IPS-18c (cell line): ENCODE results near the gene RBM8A.
"Not testable (repeated sequence)": the region's sequence is repeated elsewhere in the genome, so short reads cannot be mapped to it uniquely, and the experiment has no call there.

Experiments
- H3K4me3 ChIP-seq: 2 replicates; pipeline ENCODE4 v1.7.0; 2013; ENCODE audit warnings: low read depth, mild to moderate bottlenecking, low read length, moderate library complexity; ENCODE audit not compliant: insufficient read depth
- H3K9me3 ChIP-seq: one replicate; pipeline ENCODE4 v1.6.1; 2013; ENCODE audit warnings: mild to moderate bottlenecking, low read length, moderate library complexity; ENCODE audit not compliant: control insufficient read depth, insufficient read depth

Gene RBM8A

DNA sequence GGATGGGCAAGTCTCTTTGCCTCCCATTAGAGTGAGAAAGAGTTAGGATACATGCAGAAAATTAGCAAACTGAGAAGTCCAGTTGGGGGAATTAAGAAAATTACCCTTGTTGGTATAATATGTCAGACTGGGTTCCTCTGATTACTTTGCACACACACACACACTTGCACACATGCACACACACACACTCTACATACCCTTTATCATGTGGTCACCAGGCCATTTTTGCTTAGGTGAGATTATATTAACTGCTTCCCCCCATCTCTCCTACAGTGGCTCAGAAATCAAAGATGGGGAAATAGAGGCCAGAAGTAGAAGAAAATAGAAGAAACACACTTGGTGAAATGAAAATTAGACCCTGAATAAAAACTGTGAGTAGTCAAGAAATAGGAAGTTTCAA is 31.4 kb upstream of the RBM8A start:
- Histone ChIP-seq H3K4me3 (no peak overlapping the region), H3K9me3 (no peaks in the 10 kb centered on the region)

DNA sequence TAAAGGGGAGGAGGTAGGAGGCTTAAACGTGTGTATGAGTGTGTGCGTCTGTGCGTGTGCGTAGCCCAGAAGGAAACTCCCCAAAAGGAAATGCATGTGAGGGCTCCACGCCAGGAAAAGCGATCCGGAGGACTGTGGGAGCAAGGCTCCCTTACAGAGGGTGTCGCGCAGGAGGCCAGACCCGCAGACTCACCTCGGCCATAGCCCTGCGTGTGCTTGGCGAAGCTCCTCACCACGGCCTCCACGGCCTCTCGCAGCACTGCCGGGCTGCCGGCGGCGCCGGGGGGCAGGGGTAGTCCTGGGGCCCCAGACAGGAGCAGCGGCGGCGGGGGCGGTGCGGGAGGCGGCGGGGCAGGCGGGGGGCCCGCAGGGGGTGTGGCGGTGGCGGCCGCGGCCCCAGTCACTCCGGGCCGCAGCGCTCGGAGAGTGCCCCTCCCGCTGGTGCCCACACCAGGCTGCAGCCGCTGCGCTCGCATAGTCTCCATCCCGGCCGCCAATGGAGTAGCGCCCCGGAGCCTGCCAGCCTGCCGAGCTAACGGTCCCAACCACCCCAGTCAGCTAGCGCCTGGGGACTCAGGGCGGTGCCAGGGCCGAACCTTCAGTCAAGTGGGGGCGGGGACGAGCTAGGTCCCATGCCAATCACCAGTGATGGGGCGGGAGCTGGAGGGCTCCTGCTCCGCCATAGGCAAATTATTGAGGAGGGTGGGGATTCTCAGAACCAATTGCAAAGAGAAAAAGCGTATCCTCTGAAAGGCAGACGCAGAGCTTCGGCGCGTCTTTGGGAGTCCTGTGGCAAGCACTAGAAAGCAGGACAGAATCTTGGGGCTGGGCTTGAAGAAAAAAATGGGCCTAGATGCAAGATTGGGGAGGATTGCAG is 30.4 kb upstream of the RBM8A start, which contains the start of gene LIX1L:
Gene LIX1L, minus strand, starts transcription at position 575 of the 877 bp plus-strand sequence. Its CDS starts 90 bp downstream, at position 485.
- H3K9me3 ChIP-seq = no peaks in the 10 kb centered on the region
- peak within 1 kb of the TSS; percentile 65 for H3K4me3 ChIP-seq

DNA sequence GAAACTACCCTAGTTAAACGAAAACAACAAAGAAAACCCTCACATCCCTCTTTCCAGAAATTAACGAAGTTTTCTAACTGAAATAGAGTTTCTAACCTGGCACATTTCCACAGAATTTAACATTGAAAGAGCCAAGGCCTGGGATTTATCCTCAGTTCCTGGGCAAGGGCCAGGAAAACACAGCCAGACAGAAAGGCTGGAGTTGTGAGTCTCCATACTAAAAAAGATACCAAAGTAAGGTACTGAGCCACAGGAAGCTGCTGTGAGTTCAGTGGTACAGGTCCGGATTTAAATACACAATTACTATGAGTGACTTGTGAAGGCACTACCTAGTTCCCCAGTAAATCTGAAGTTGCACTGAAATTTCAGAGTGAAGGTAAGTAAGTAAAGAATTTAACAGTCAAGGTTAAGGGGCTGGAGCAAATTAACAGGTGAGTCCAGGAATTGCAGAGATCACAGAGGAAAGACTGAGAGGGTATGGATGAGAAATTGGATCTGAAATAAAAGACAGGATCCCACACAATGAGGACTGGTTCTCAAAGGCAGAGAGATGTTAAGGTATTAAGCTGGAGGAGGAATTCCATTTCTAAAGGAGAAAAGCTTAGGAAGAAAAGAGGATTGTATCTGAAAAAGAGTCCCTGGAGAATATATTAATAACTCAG is 29.6 kb upstream of the RBM8A start:
- Histone ChIP-seq H3K4me3 (peak overlapping the region; percentile 65), H3K9me3 (no peaks in the 10 kb centered on the region)

DNA sequence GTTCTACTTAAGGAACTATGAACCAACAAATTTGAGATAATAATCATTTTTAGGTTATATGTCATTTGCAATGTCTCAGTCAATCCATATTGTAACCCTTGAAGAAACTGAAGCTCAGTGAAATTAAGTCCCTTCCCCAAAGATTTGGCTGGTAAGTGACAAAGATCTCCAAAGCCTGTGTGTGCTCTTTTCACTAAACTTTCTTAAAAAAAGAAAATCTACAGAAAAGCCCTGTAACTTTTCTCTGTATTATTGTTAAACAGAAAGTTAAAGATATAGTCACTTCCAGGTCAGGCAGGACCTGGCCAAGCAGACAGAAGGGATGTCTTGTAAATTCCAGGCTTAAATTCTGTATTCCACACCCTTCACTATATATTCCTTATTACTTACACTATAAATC is 29.1 kb upstream of the RBM8A start:
- no peaks in the 10 kb centered on the region for H3K9me3 ChIP-seq
- H3K4me3 ChIP-seq = no peak overlapping the region

DNA sequence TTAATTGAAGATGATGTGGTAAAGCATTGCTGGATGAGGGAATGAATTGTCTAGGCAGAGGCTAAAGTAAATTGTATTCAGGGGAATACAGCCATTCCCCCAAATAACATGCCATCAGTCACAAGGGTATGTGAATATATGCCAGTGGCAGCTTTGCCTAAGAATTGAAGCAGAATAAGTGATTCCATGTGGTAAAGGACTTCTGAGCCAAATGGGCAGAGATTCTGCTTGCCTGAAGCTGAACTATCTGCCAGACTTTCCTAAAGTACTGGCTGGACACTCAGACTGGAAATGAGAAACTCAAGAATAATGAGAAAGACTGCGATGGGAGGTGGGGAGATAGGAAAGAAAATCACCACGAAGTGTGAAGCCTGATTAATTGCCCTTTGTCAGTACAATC is 28.2 kb upstream of the RBM8A start:
- H3K9me3 ChIP-seq = no peaks in the 10 kb centered on the region
- H3K4me3 ChIP-seq = peak overlapping the region; percentile 11; the same call in 1 of the 2 replicates

DNA sequence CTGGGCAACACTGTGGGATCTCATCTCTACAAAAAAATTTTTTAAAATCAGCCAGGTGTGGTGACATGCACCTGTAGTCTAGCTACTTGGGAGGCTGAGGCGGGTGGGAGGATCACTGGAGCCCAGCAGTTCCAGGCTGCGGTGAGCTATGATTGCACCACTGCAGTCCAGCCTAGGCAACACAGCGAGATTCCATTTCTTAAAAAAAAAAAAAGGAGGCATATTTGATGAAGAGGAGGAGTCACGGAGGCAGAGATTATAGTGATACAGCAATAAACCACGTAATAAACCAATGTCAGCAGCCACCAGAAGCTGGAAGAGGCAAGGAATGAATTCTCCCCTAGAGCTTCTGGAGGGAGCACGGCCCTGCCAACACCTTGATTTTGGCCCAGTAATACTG is 26.6 kb upstream of the RBM8A start:
- H3K9me3 ChIP-seq = no peaks in the 10 kb centered on the region
- H3K4me3 ChIP-seq = no peak overlapping the region

DNA sequence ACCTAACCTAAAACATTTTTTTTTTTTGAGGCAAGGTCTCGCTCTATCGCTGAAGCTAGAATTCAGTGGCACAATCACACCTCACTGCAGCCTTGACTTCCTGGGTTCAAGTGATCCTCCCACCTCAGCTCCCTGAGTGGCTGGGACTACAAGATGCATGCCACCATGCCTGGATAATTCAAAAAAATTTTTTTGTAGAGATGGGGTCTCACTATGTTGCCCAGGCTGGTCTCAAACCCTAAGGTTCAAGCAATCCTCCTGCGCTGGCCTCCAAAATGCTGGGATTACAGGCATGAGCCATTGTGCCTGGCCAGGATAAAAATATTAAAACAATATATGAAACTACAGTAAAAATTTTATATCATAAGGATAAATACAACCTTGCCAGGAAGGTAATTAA is 25.6 kb upstream of the RBM8A start:
- no peaks in the 10 kb centered on the region for H3K9me3 ChIP-seq
- H3K4me3 ChIP-seq = no peak overlapping the region

DNA sequence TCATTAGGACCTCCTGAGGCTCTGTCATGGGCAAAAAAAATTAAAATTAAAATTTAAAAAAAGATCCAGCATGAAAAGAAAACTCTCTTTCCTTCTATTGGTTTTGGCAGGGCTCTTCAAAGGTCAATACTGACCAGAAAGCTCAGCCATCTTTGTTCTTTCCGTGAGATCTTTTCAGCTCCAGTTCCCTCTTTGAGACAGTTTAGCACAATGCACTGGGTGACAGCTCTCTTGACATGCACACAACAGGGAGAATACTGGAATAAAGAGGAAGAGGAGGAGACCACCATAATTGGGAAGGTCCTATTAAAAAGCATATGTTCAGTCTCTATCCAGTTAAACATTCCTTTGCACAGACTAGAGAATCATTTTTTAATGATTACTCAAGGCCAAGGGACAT is 24.2 kb upstream of the RBM8A start:
- Histone ChIP-seq H3K4me3 (no peak overlapping the region), H3K9me3 (no peaks in the 10 kb centered on the region)

DNA sequence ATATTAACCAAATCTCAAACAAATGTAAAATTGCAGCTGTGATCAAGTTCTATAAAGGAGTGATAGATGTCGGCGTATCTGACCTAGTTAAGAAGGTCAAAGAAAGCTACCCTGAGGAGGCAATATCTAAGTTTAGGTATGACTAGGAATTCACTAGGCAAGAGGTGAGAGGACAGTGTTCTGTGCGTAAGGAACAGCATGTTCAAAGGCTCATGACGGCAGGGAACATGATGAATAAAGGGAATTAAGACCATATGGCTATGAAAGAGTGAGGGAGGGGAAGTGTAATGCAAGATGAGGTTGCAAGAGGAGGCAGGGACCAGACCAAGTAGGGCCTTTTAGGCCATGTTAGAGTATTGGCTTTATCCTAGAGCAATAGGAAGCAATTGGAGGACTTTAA is 21.9 kb upstream of the RBM8A start:
- no peak overlapping the region for H3K4me3 ChIP-seq
- no peaks in the 10 kb centered on the region for H3K9me3 ChIP-seq

DNA sequence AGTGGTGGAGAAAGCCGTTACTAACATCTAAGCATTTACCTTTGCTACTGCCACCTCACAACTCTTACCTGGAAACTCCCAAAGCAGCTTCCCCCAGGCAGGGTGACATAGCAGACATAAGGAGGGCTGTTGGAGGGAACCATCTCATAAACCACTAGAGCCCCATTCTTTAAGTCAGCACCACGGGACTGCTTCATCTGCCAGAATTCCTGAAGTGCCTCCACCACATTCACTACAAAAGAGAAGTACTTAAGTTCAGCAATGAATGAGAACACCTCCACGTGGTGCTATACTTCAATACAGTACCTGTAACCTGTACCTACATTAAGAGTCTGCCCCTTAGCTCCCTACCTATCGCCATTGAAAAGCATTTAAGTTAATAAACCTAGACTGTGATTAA is 20.3 kb upstream of the RBM8A start:
- H3K4me3 ChIP-seq = no peak overlapping the region
- H3K9me3 ChIP-seq = no peaks in the 10 kb centered on the region

DNA sequence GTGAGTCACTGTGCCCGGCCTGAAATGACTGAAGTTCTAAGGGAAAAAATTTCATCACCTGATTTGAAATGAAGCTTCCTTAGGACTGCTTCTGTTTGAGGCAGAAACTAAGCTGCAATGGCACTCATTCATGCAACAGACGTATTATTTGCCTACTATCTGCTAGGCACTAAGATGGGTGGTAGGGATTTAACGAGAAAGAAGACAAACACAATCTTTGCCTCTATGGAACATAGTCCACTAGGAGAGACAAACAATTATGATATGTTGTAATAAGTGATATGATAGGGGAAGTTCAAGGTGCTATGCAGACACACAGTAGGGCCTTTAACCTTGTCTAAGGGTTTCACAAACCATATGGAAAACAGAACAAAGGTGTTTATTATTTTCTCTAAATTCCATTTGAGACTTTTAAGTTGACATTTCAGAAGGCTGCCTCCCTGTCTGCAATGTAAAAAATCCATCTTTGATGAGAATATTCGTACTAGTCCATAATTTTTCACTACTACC is 19.2 kb upstream of the RBM8A start:
- Histone ChIP-seq H3K4me3 (no peak overlapping the region), H3K9me3 (no peaks in the 10 kb centered on the region)

DNA sequence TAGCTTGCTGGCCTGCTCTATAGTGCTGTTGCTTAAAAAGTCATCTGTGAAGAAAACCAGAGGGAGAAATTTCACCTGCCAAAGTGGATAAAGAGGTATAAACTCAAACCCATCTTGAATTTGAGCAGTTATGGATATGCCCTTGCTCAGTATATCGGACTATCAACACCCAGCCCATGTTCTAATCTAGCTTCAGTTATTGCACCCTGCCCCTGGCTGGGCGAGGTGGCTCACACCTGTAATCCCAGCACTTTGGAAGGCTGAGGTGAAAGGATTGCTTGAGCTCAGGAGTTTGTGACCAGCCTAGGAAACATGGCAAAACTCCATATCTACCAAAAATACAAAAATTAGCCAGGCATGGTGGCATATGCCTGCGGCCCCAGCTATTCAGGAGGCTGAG is 17.2 kb upstream of the RBM8A start:
- Histone ChIP-seq H3K4me3 (no peak overlapping the region), H3K9me3 (no peaks in the 10 kb centered on the region)

DNA sequence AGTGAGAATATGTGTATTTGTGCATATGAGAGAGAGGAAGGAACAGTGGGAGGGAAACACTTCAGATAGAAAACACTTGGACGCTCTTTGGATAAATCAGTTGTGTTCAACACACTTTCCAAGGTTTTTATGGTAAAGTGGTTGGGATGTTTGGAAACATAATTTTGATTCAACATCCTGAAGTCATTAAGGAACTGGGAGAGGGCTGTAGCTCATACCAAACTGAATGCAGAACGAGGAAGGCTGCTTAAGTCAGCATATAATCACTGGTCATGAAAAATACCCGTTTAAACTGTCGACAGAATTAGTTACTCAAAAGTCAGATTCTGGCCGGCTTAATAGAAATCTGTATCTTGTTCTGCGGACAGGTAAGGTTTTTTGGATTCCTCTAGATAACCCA is 15.6 kb upstream of the RBM8A start:
- Histone ChIP-seq H3K9me3 (no peaks in the 10 kb centered on the region), H3K4me3 (no peak overlapping the region)

DNA sequence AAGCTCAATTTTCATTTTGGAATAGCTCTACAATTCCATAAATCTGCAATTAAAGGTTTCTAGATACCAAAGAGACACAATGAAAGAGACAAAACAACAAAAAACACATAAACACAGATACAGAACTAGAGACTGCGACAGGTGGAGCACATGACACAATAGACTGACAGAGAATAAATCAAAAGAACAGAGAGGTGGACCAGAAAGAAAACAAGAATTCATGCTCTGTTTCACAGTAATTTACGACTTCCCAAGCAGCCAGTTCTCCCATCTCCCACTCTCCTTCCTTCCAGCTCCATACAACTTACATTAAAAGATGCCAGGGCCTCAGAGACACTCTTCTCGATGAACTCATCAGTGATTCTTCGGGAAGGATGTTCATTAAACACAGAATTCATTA is 15.1 kb upstream of the RBM8A start:
- Histone ChIP-seq H3K4me3 (no peak overlapping the region), H3K9me3 (no peaks in the 10 kb centered on the region)

DNA sequence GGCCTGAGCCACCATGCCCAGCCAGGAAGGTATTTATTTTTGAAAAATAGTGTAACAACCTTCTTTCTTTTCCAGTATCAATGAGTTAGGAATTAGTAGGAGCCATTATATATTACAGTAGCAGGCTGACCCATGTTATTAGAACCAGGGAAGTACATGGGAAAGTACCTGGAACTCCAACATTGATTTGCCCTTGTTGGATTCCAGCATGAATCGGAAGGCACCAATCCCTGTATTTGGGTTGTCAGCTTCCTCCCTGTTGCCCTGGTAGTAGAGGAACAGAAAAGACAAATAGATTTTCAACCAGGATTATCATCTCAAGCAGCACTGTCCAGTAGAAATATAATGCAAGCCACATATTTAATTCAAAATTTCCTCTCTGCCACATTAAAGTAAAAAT is 10.2 kb upstream of the RBM8A start:
- H3K4me3 ChIP-seq = no peak overlapping the region
- no peaks in the 10 kb centered on the region for H3K9me3 ChIP-seq

DNA sequence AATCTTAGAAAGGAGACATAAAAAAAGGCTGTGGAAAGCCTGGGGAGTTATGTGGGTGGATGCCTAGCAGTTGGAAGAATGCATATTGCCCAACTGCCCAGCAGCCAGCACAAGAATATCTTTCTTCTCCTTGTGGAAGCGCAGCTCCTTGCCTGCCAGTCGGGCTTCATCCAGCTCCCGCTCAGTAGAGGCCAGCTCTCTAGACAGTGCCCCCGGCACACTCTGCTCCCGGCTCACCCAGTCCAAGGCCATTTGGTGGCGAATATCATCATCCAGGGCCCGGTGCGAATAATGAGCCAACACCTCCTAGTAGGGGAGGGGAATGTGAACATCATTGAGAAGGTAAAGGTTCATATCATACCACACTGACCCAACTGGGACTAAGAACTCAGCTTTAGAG is 9.0 kb upstream of the RBM8A start:
- H3K4me3 ChIP-seq = no peak overlapping the region
- no peaks in the 10 kb centered on the region for H3K9me3 ChIP-seq

DNA sequence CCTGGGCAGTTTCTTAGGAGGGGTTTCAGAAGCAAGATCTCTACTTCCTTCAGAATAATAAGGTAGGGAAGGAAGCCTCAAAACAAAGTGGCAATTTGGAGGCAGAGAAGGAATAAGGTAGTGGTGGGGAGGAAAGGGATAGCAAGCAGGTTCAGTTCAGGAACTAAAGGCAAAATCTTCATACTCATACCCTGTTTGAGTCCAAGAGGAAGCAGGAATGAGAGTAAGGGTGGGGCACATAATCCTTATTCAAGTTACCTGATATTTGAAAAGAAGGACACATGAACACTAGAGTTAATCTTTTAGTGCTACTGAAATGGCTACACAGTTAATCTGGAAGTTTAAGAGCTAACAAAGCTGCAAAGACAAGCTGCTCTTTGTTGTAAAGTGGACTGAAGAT is 8.4 kb upstream of the RBM8A start:
- Histone ChIP-seq H3K4me3 (no peak overlapping the region), H3K9me3 (no peaks in the 10 kb centered on the region)

DNA sequence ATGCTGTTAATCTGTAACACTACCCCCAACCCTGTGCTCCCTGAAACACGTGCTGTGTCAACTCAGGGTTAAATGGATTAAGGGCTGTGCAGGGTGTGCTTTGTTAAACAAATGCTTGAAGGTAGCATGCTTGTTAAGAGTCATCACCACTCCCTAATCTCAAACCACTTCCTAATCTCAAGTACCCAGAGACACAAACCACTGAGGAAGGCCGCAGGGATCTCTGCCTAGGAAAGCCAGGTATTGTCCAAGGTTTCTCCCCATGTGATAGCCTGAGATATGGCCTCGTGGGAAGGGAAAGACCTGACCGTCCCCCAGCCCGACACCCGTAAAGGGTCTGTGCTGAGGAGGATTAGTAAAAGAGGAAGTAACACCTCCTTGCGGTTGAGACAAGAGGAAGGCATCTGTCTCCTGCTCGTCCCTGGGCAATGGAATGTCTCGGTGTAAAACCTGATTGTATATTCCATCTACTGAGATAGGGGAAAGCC is 5.3 kb upstream of the RBM8A start:
- not testable (repeated sequence) for H3K9me3 ChIP-seq, H3K4me3 ChIP-seq
